Spleen (tissue), 11 donors: Measurements from ENCODE around the gene MAL. TPM values are rescaled to one million over a fixed set of nuclear protein-coding genes. Genes with fewer than 3 reads are reported as not detected.

Experiments used
- DNase-seq: peaks from one replicate; pipeline ENCODE4 v3.0.0-alpha.2; 2020
- H3K27ac ChIP-seq, 8 donors: fragments of 200-600 bp; sonication (generic) in 7 of 8; 1 replicate in 4 of 8; 2 replicates in 4 of 8; pipeline versions ENCODE4 v1.5.0 to v1.8.0; 2016 to 2021; ENCODE audit warnings: inconsistent platforms in 4 of 8, mild to moderate bottlenecking in 4 of 8, moderate library complexity in 1 of 8
- H3K27me3 ChIP-seq, 7 donors: fragments of 200-600 bp; sonication (generic) in 6 of 7; replicated peaks in 1 of 7; 1 replicate in 4 of 7; 2 replicates in 3 of 7; pipeline versions ENCODE4 v1.5.0 to v1.8.0; 2016 to 2021; ENCODE audit warnings: inconsistent platforms in 3 of 7, mild to moderate bottlenecking in 1 of 7
- H3K36me3 ChIP-seq, 6 donors: fragments of 200-600 bp; sonication (generic) in 5 of 6; 1 replicate in 4 of 6; 2 replicates in 2 of 6; pipeline versions ENCODE4 v1.5.0 to v1.8.0; 2016 to 2021; ENCODE audit warnings: inconsistent platforms in 2 of 6
- H3K4me1 ChIP-seq, 6 donors: fragments of 200-600 bp; sonication (generic) in 5 of 6; 1 replicate in 3 of 6; 2 replicates in 3 of 6; pipeline versions ENCODE4 v1.5.0 to v1.8.0; 2016 to 2021; ENCODE audit warnings: inconsistent platforms in 3 of 6
- H3K4me3 ChIP-seq, 8 donors: fragments of 200-600 bp; sonication (generic) in 7 of 8; 1 replicate in 4 of 8; 2 replicates in 4 of 8; pipeline versions ENCODE4 v1.5.0 to v1.8.0; 2016 to 2021; ENCODE audit warnings: inconsistent platforms in 4 of 8, mild to moderate bottlenecking in 4 of 8, moderate library complexity in 2 of 8
- H3K9me3 ChIP-seq, 8 donors: fragments of 200-600 bp; sonication (generic) in 7 of 8; 1 replicate in 4 of 8; 2 replicates in 4 of 8; pipeline versions ENCODE4 v1.5.0 to v1.8.0; 2016 to 2021; ENCODE audit warnings: inconsistent platforms in 4 of 8
- CTCF ChIP-seq, 11 experiments: fragments of 200-600 bp in 7 of 11; fragments of 450-650 bp in 4 of 11; sonication (generic) in 4 of 11; IDR thresholded peaks in 8 of 11; conservative IDR thresholded peaks in 3 of 11; 1 replicate in 7 of 11; 2 replicates in 4 of 11; pipeline versions ENCODE4 v1.4.0 to v1.8.0; 2016 to 2021; ENCODE audit warnings: antibody characterized with exemption in 11 of 11, inconsistent platforms in 4 of 11, mild to moderate bottlenecking in 1 of 11
- POLR2A ChIP-seq, 3 donors: fragments of 450-650 bp; IDR thresholded peaks; one replicate each; pipeline ENCODE4 v1.5.1; 2017; ENCODE audit warnings: antibody characterized with exemption in 3 of 3, mild to moderate bottlenecking in 1 of 3
- POLR2AphosphoS5 ChIP-seq, 3 donors: sonication (generic); formaldehyde crosslinking; IDR thresholded peaks; one replicate each; pipeline ENCODE4 v1.5.1; 2017; ENCODE audit warnings: antibody characterized with exemption in 3 of 3
- WGBS, 5 donors: extraction: QIAGEN DNeasy Blood & Tissue Kit in 3 of 5; methylation state at CpG; one replicate each; pipeline versions ENCODE4 v1.1.5 to v1.1.7; 2013 to 2018; 5-methylcytosine and 5-hydroxymethylcytosine counted together
- intact Hi-C: fragments of 100-400 bp; cut with DNase I; formaldehyde crosslinking; loops from one replicate; pipeline ENCODE4 v1.15.0; 2023; ENCODE audit warnings: low total_unique reads
- polyA plus RNA-seq, 3 donors: library from polyadenylated mRNA; stranded (reverse); fragments of 200-250 nt; gene quantifications; one replicate each; pipeline ENCODE4 v1.2.1, GENCODE V29; 2013
- total RNA-seq, 7 donors: library from RNA; depleted of rRNA in 3 of 7; stranded (reverse); fragments of >200 nt in 3 of 7; fragmentation: NEBNext Ultra II Directional in 4 of 7; extraction: Animal tissue kit (Norgen Biotek cat#: 25700) in 4 of 7; gene quantifications; one replicate each; pipeline versions ENCODE4 v1.1.0 to v1.2.1, GENCODE V29; 2016 to 2021
- donor health status: healthy with polysubstance abuse.
- donor health status: DM: no; HTN: no; CAD: no; lungs with moderate emphysema.
- donor health status: DM: no; HTN: no; CAD: no.
- donor health status: Bipolar disorder and iron deficiency.
- donor health status: healthy.
- donor health status: DM: no; HTN: no; CAD: no.
- donor health status: DM: yes; HTN: yes; CAD: no.

Gene MAL
- total and polyA plus RNA-seq, 10 donors, result 4.7 to 18.8 (median 8.7) TPM

- 73 to 86% (median 78%) methylated on average over 6 to 7 of the region's 7 CpGs for WGBS, 5 donors
- peaks cover 0 to 73% (median 19%) of the 10 kb centered on the region in 7 donors for H3K27me3 ChIP-seq
- no peak overlapping the region for H3K4me3 ChIP-seq
- no peaks in the 10 kb centered on the region for H3K36me3 ChIP-seq
- DNase-seq, result no peak
- TF ChIP-seq POLR2AphosphoS5 (IDR thresholded peaks at IDR 0.05), result no peak
- no peak for TF ChIP-seq CTCF (IDR thresholded peaks at IDR 0.05 in 8 of 11, conservative IDR thresholded peaks at IDR 0.05 in 3 of 11)
- no peak for TF ChIP-seq POLR2A (IDR thresholded peaks at IDR 0.05)
- intact Hi-C loops, result no loop called here
- H3K9me3 ChIP-seq, result no peaks in the 10 kb centered on the region
- H3K27ac ChIP-seq, result no peak overlapping the region
- peaks cover 0 to 20% (median 8%) of the 10 kb centered on the region in 6 donors for H3K4me1 ChIP-seq
Measured at GRCh38 chr2:95031076-95031725, 5.7 kb downstream of the MAL start.

GRCh38 chr2:95031726-95032116 is 6.2 kb downstream of the MAL start:
- Histone ChIP-seq H3K9me3 (no peaks in the 10 kb centered on the region), H3K36me3 (no peaks in the 10 kb centered on the region), H3K27ac (no peak overlapping the region), H3K27me3 (peaks cover 0 to 67% (median 14%) of the 10 kb centered on the region in 7 donors), H3K4me1 (peaks cover 0 to 14% (median 4%) of the 10 kb centered on the region in 6 donors), H3K4me3 (no peak overlapping the region)
- WGBS, 5 donors, result 68 to 91% (median 79%) methylated on average over 1 of the region's 1 CpG
- intact Hi-C loops, result no loop called here
- DNase-seq, result no peak
- TF ChIP-seq CTCF (IDR thresholded peaks at IDR 0.05 in 8 of 11, conservative IDR thresholded peaks at IDR 0.05 in 3 of 11), result no peak
- TF ChIP-seq POLR2A (IDR thresholded peaks at IDR 0.05), result no peak
- no peak for TF ChIP-seq POLR2AphosphoS5 (IDR thresholded peaks at IDR 0.05)

GRCh38 chr2:95032341-95032740 is 6.8 kb downstream of the MAL start:
- 43 to 78% (median 55%) methylated on average over 2 to 3 of the region's 3 CpGs for WGBS, 5 donors
- DNase-seq, result no peak
- Histone ChIP-seq H3K9me3 (no peaks in the 10 kb centered on the region), H3K4me3 (no peak overlapping the region), H3K27me3 (peaks cover 0 to 61% (median 8%) of the 10 kb centered on the region in 7 donors), H3K4me1 (peaks cover 0 to 8% (median under 1%) of the 10 kb centered on the region in 6 donors), H3K27ac (no peak overlapping the region), H3K36me3 (no peaks in the 10 kb centered on the region)
- TF ChIP-seq CTCF (IDR thresholded peaks at IDR 0.05 in 8 of 11, conservative IDR thresholded peaks at IDR 0.05 in 3 of 11) (no peak), POLR2A (IDR thresholded peaks at IDR 0.05) (no peak), POLR2AphosphoS5 (IDR thresholded peaks at IDR 0.05) (no peak)
- intact Hi-C loops, result no loop called here

GRCh38 chr2:95032868-95033603 is 7.5 kb downstream of the MAL start:
- H3K9me3 ChIP-seq, result no peaks in the 10 kb centered on the region
- H3K27me3 ChIP-seq, result peaks cover 0 to 54% (median 6%) of the 10 kb centered on the region in 7 donors
- H3K4me1 ChIP-seq, result peaks cover 0 to 6% (median 0%) of the 10 kb centered on the region in 6 donors
- no peak overlapping the region for H3K27ac ChIP-seq
- no peak overlapping the region for H3K4me3 ChIP-seq
- no peak for TF ChIP-seq CTCF (IDR thresholded peaks at IDR 0.05 in 8 of 11, conservative IDR thresholded peaks at IDR 0.05 in 3 of 11)
- no peak for TF ChIP-seq POLR2A (IDR thresholded peaks at IDR 0.05)
- no peak for TF ChIP-seq POLR2AphosphoS5 (IDR thresholded peaks at IDR 0.05)
- 63 to 85% (median 72%) methylated on average over 16 of the region's 16 CpGs for WGBS, 5 donors
- intact Hi-C loops, result no loop called here
- no peaks in the 10 kb centered on the region for H3K36me3 ChIP-seq
- no peak for DNase-seq
